Frontal cortex (tissue), 4 donors: Measurements from ENCODE around the gene PRKAG2. TPM values are rescaled to one million over a fixed set of nuclear protein-coding genes. Genes with fewer than 3 reads are reported as not detected.
"Not testable (repeated sequence)": the region's sequence is repeated elsewhere in the genome, so short reads cannot be mapped to it uniquely, and the experiment has no call there.

ENCODE experiments used
- DNase-seq, 2 donors: peaks; one replicate each; pipeline ENCODE4 v3.0.0; 2012; ENCODE audit warnings: low spot score in 2 of 2
- FAIRE-seq: peaks from 2 replicates; lab custom pipeline; 2012; peaks lifted over from hg19 to GRCh38; lab: Jason Lieb, UNC
- total RNA-seq: library from RNA; depleted of rRNA; stranded (reverse); fragments of >200 nt; gene quantifications from one replicate; pipeline ENCODE4 v1.2.3, GENCODE V29; 2014
- donor health status: control.
- donor health status: control.
- donor health status: control.

Gene PRKAG2
- total RNA-seq, 1 donor from 2014 or later: 29.8 TPM

- FAIRE-seq, DNase-seq: not testable (repeated sequence)
These were observed 94.7 kb downstream of the PRKAG2 start for GRCh38 chr7:151782256-151782597.

DNA sequence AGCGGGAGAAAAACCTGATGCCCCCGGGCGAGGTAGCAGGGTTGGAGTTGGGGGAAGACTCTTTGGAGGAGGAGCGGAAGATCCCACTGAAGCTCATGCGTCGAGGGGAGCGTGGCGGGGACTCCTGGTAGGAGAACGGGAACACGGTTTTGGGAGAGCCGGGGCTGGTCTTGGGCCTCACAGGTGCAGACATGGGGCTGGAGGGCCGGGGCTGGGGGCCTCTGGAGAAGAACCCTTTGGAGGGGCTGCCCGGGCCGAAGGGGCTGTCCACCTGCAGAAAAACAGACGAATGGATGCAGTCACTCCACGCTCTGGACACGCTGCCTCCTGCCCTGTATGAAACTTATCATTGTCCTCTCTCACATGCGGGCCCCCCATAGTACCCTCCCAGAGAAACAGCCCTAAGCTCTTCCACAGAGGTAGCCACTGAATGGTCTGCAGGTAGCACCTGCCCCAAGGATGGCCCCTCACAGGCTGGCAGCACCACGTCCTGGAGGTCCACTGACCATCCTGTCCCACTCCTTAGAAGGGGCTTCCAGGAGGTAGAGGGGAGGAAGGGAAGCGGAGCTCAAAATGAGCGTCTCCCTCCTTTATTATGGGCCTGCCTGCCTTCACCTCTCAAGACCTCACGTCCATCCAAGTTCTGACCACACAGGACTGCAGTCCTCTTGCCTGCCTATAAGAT, 95.6 kb downstream of the PRKAG2 start:
- FAIRE-seq (no peak), DNase-seq (no peak)

- FAIRE-seq (no peak), DNase-seq (no peak)
These were observed 96.3 kb downstream of the PRKAG2 start for GRCh38 chr7:151780631-151781030.

DNA sequence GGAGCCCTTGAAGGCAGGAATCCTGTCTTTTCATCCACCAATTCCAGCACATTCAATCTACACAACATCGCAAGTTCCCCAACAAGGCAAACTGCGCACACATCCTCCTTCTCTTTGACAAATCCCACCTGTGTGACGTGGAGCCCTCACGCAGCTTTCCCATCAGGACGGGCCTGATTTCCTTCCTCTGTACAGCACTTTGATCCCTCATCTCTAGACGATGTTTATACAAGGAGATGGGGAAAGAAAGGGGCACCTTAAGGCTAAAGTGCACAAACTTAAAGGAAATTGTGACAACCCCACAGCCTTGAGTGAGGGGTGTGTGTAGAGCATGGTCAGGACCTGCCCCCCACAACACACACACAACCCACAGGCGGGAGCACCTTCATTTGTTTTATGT, 97.2 kb downstream of the PRKAG2 start:
- DNase-seq (no peak), FAIRE-seq (no peak)

DNA sequence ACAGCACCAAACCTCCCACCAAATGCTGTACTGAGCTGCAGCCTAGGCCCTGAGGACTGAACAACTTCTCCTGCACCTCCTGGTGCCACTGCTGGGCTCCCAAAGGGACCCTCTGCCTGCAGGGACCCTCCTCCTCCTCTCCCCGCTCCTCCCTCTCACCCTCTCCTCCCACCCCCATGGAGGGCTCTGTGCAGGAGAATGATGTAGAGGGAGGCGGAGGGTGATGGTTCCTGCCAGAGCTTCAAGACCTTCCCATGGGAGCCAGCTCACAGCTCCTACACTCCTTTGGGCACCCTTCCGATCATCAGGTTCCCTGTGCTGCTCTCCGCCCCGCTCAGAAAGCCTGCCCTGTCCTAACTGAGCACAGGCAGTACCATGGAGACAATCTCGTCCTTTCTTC, 97.7 kb downstream of the PRKAG2 start:
- DNase-seq (no peak), FAIRE-seq (no peak)

DNA sequence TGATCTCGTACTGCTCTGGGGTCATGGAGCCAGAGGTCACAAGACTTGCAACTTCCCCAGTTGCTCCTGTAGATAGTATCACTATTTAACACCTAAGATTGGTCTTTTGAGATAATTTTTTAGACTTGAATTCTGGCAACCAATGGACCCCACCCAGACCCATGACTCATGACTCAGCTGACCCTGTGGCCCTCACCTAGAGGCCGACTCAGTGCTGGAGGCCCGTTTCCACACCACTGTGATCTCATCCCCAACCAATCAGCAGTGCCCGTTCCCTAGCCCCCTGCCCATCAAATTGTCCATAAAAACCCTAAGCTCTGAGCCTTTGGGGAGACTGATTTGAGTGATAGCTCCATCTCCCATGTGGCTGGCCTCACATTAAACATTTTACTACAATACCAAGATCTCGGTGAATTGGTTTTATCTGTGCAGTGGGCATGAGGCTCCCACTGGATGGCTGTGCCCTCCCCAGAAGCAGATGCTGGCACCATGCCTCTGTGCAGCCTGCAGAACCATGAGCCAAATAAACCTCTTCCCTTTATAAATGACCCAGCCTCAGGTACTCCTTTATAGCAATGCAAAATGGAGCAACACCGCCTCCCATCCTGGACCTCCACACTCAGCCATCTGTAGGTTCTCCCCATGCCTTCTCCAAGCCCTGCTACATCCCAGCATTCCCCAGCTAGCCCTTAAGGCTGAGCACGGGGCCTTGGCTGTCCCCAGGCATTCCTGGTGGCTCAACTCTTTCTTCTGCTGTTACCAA, 98.8 kb downstream of the PRKAG2 start:
- FAIRE-seq (no peak), DNase-seq (no peak)

- DNase-seq: no peak
- FAIRE-seq: no peak
These were observed 99.4 kb downstream of the PRKAG2 start for GRCh38 chr7:151777495-151777880.

DNA sequence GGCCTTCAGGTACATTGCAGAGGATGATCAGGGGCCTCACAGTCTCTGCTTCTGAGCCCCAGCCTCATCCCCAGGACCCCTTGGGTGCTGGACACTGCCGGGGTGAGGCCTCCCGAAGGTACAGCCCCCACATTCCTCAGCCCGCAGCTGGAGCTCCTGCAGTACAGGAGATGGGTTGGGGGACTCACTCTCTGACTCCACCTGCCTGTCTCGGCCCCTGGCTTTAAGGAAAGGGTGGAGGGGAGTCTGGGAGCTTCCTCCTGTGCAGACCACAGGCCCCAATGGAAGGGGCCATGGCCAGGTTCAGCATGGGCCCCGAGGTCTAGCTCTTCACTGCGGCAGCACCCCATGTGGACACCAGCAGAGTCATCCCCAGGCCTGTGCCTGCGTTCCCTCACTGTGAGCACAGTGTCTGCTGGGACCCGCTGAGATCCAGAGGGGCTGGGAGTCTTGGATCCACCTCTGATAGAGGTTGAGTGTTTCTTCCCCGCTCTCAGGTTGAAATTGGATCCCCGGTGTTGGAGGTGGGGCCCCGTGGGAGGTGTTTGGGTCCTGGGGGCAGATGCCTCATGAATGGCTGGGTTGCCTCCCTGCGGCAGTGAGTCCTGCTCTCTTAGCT, 99.9 kb downstream of the PRKAG2 start:
- DNase-seq: no peak
- FAIRE-seq: no peak

DNA sequence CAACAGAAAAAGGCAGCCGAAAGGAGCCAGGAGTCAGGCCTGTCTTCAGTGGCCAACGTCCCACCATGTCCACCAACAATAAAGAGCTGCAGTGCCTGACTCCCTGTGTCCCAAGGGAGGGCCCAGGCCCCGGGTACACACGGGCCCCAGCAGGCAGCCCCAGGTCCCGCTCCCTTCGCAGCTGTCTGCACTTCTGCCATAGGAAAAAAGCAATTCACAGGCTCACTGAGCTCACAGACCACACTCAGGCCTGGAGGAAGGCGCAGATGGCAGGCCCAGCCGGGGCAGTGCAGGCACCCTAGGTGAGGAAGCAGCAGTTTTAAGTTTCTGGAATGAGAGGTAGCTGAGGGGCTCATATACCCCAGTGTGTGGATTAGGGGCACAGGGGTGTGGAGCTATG, 100.5 kb downstream of the PRKAG2 start:
- FAIRE-seq (no peak), DNase-seq (no peak)

DNA sequence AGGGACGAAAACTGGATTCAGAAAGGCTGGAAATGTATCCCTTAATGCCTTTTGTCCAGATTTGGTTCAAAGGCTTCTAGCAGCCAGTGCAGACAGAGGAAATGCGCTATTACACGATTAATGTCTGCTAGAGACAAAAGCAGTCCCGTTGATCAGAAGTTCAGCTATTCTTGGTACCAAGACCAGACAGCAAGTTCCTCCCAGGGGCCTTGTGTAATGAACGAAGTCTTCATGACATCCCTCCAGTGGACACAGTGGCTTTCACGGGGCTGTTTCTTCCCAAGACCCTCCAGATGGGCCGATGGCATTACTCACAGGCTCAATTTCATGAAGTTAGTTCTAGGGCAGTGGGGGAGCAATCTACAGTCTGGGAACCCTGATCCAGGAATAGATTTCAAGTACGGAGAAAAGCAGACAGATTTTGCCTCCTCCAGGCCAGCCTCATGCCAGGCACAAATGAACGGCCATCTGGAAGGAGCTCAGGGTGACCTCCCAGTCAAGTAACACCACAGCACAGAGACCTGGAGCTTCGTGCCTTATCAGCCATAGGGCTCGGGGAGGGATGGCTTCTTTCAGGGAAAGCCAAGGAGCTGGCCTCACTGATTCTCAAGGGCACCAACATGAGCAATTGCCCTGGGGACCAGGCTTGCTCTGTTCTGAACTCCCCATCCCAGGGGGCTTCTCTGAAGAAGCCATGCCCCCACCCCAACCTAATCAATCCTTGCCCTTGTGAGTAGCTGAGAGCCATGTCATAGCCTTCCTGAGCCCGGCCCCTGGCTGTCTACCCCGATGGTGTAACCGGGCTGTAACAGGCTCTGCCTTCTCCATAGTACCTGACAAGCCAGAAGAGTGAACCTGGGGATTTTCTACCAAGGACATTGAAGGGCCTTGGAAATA, 101.1 kb downstream of the PRKAG2 start:
- DNase-seq: no peak
- FAIRE-seq: no peak

DNA sequence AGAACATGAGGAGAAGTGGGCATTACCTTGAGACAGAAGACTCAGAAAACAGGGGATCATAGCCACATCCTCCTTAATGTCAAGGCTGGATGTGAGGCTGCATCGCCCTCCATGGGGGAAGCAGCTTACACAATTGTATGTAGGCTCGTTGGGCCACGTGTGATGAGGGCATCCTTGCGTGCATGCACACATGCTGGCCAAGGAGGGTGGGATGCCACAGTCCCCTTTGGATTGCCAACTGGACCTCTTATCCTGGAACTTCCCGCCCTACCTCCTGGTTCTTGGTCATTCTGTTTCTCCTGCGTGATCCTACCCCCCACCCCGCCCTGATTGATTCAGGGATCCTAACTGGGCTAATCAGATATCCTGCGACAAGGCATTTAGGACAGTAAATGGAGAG, 102.0 kb downstream of the PRKAG2 start:
- FAIRE-seq (no peak), DNase-seq (no peak)

DNA sequence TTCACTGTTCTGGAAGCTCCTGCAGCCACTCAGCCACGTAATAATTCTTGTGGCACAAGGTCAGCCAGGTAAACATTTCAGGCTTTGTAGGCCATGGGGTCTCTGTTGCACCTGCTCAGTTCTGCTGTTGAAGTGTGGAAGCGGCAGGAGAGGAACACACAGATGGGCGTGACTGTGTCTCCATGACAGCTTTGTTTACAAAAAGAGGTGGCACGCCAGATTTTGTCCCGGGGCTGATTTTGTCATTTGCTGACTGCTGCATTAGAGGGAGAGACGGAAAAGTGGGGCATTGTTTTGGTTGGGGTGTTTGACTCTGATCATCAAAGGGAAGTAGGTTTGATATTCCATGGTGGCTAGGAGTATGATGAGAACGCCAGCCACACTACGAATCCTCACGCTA, 103.1 kb downstream of the PRKAG2 start:
- FAIRE-seq (no peak), DNase-seq (no peak)

DNA sequence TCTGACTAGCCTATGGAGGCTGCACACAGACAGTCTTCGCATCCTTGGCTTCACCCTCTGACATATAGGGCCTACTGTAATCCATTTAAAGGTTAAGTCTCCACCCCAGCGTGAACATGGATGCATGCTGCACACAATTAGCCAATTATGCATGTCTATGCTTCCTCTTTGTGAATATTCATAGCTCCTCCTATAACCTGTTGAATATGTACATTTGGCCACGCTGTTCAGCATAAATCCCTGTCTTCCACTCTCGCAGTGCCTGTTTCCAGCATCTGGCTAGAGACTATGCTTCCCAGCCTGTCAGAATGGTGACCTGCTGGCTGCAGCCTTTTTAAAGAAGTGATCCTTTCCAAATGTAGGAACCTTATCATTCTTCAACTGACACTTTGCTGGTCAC, 106.7 kb downstream of the PRKAG2 start:
- DNase-seq (no peak), FAIRE-seq (no peak)

DNA sequence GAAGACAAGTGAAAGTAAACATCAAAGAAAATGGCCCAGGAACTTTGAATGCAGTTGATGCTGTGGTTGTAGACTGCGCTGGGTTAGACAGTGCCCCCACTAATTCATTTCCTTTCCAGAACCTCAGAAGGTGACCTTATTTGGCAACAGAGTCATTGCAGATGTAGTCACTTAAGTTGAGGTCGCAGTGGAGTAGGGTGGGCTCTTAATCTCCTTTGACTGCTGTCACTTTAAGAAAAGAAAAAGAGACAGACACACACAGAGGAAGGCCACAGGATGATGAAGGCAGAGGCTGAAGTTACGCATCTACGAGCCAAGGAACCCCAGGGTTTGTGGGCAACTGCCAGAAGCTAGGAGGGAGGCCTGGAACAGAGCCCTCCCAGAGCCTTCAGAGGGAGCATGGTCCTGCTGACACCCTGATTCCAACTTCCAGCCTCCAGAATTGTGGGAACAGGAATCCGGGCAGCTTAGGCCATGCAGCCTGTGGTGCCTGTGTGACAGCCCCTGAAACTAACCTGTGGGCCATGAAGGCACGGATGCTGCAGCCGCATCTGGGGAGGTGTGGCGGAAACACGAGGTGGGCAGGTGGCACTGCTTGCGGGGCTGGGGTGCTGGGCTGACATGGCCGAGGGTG, 107.6 kb downstream of the PRKAG2 start:
- DNase-seq: no peak
- FAIRE-seq: no peak

DNA sequence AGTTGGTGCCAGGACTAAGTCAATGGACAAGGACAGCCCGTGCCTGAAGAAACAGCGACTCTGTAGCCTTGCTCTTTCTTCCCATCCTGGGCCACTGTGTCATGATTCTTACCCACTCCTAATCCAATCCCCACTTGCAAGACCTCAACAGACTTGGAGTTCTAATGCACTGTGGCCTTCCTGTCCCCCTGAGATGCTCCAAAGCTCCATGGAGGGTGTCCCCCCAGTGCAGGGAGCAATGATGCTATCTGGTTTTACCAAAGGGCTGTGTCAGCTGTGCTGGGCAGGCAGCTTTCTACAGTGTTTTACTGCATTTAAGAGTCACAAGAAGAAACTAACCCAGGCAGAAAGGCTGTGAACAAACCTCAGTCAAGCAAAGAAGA, 108.1 kb downstream of the PRKAG2 start:
- DNase-seq (no peak), FAIRE-seq (no peak)

DNA sequence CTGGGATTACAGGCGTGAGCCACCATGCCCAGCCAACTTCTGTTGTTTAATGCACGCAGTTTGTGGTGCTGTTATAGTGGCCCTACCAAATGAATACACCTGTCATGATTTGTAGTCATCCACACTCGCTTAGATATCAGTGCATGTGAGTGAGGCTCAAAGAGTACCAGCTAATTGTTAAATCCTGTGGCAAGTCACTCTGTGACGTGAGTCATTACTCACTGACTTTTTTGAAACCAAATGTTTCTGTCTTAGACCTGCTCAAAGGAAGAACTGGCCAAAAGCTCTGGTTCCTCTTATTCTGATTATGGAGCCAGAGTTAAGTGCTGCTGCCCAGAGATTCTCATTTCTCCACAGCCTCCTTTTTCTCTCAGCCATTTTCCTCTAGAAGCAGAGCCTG, 109.4 kb downstream of the PRKAG2 start:
- FAIRE-seq: no peak
- DNase-seq: no peak

GRCh38 chr7:151764056-151764920, 112.6 kb downstream of the PRKAG2 start:
- FAIRE-seq (no peak), DNase-seq (no peak)

- no peak for FAIRE-seq
These were observed 113.4 kb downstream of the PRKAG2 start for GRCh38 chr7:151763420-151763984.

More at GRCh38 chr7:151763420-151763984, 113.4 kb downstream of the PRKAG2 start:
- DNase-seq: no peak
